HG03045 (cell line): Measurements from ENCODE around the gene TMEM127.
"Not testable (repeated sequence)": the region's sequence is repeated elsewhere in the genome, so short reads cannot be mapped to it uniquely, and the experiment has no call there.

Experiments
- ATAC-seq: cut with Tn5 transposase; IDR thresholded peaks from one replicate; pipeline ENCODE4 v1.9.1; 2021; ENCODE audit warnings: mild to moderate bottlenecking, moderate library complexity; ENCODE audit not compliant: unreplicated experiment

Gene TMEM127

DNA sequence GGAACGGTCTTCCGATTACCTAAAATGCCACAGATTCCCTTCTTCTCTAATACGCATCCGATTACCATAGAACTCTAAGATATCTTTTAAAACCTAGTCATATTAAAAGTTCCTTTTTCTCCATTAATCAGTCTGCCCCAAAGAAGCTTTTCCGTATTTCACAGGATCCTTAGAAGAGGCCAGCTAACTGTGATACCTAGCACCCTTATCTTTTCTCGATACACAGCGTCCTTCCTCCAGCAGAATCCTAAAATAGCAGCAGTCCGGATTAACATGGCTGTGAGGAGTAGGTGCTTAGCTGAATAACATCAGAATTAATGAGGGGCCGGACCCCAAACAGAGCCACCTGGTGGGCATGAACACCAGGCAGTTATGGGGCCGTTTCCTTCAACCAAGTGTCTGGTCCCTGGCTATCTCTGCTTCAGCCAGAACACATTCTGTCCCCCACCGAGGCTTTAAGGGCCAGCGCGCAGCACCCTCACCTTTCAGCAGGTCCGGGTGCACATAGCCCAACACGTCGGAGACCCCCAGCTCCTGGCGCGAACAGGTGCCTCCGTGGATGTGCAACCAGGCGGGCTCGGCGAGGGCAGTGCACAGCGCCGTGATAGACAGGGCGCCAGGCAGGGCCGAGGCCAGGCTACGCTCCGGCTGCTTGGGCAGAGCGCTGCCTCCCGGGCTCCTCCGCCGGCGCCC lies 995 bp downstream of the TMEM127 start:
- ATAC-seq = no peak

DNA sequence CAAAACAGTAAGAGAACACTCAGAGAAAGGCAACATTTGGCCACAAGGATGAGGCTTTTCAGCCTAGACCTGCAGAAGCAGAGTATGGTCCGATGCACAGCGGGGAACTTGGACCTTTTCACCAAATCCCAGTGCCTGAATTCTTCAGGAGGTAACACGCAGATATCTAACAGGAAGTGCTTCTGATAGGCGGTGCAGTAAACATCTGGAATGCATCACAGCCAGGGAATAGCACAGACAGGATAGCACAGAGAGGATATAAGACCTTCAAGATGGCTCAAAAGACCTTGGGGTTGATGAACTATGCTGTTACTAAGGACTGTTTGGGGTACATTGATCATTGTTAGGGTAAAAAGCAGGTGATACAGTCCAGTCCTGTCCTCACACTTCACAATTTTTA lies 1.7 kb downstream of the TMEM127 start:
- ATAC-seq = no peak

DNA sequence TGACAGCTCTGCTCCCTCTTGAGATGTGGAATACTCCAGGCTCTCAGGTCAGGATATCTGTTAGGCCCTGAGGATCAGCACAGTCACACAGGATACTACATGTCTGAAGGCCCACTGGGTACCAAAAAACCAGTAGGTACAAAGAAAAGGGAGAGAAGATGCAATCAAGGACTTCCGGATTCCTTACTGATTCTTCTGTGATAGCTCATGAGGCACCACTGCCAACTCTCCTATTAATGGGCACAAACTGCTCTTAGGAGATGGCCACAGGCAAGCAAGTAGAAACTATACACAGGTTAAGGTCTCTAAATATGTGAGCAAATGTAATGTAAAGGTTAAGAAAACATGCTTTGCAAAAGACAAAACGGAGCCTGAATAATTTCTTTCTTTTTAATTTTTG lies 3.5 kb downstream of the TMEM127 start:
- ATAC-seq = no peak

DNA sequence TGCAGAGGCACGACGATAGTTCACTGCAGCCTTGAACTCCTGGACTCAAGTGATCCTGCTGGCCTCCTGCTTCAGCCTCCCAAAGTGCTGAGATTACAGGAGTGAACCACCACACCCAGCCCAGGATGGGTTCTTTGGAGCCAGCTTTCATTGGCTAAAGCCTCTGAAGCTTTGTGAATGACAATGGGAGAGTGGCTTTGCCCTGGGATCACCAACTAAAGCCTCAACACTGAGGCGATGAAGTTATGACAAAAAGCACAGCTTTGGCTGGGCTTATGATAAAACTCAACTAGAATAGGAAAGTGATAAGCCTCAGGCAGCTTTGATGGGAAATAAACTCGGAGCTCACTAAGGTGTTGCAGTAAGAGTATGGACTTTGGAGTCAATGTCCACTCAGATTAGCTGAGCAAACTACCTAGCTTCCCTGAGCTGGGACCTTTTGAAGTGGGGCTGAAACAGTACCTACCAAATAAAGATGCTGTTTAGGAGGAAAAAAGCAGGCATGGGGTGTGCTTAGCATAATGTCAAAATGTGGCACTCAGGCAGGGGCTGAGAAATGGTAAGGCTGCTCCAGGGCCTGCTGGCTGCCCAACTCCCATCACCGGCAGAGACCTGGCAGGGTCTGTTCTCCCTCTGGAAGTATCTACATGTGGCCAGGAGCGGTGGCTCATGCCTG lies 4.3 kb downstream of the TMEM127 start:
- no peak for ATAC-seq

DNA sequence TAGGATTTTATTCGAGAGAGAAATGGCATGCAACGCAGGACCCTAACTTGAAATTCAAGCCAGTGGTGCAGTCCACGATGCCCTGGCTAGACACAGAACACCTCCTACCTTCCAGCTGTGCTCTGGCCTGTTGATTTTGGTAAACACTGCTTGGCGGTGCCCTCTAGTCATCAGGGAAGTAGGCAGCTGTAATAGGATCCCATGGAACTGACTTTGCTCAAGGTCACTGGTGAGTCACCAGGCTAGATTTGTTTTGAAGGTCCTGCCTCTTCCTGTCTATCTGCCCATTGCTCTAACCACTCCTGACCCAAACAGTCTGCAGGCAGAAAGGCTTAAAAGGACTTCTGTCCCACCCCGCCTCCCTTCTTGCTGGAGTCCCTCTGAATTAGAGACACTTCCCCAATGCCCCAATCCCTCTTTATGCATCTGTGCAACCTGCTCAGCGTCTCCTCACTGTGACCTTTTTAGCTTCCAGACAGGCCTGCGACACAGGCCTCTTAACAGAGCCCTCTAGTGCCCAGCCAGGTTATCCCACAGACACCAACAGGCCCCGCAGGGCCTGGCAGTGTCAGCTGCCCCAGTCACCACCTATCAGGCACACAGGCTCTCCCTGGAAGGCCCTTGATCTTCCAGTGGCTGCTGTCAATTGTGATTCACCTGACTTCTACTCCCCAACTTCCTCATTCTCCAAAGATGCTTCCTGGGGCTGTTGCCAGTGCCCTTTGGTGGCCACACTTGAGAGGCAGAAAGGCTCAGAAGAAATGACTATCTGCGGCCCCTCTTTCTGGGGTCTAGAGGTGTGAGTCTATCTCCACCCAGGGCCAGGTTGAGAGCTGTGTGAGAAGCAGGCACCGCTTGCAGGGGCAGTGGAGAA lies 5.2 kb downstream of the TMEM127 start:
- no peak for ATAC-seq

DNA sequence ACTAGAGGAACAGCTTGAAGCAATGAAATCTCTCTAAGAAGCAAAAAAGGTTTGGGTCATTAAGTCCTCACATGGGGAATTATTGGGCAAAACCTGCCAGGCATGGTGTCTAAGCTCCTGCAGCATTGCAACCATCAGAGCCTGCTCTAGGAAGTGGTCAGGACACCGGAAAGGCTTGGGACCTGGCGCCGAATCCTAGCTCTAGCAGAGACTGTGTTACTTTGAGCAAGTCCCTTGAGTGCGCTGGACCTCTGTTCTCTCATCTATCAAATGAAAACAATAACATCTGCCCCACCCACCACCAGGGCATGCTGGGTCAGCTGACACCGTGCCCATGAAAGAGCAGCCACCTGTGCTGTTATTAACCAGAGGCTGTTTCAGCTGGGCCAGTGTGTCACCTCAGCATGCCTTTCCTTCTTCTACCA lies 6.3 kb downstream of the TMEM127 start:
- ATAC-seq = no peak

DNA sequence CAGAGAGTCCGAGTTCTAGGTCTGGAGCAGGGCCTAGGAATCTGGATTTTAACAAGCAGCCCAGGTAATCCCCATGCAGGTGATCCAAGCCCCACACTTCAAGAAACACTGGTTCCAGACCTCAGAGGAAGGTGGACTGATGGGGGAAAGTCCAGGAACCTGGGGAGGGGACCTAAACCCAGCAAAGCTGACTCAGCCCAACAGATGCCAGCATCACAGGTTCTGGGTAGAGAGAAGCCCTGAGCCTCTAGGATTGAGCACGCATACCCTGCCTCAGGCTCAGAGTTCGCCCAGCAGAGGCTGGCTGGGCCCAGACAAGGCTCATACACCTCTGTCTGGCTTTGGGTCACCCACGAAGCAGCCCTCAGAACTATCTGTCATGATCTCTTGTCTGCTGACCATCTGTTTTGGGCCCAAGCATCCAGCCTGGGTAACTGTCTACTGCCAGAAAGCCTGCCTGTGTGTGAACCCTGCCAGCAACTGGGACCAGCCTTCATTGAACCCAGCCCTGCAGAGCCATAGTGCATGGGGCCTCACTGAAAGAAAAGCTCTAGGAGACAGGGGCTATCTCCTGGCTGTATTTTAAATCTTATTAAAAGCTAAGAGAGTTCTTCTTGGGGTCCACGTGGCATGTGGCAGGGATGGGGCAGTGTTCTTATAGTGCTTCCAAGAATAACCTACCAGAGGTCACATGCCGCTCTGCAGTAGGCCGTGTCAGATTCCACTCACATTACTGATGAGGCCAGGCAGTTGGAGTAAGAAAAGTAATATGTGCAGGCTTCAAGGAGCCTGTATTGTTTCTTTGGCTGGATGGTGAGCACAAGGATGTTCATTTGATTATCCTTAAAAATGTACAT lies 7.4 kb downstream of the TMEM127 start:
- no peak for ATAC-seq

DNA sequence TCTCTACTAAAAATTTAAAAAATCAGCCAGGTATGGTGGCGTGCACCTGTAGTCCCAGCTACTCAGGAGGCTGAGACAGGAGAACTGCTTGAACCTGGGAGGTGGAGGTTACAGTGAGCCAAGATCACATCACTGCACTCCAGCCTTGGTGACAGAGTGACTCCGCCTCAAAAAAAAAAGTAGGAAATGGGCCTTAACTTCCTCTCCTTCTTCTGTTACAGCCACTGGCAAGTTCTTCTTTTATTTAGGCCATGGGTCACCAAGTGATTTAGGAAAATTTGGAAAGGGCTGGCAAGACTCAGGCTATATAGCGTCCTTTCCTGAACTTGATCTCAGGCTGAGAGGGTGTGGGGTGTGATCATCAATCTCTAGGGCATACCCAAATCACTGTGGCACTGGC lies 8.1 kb downstream of the TMEM127 start:
- ATAC-seq = not testable (repeated sequence)

DNA sequence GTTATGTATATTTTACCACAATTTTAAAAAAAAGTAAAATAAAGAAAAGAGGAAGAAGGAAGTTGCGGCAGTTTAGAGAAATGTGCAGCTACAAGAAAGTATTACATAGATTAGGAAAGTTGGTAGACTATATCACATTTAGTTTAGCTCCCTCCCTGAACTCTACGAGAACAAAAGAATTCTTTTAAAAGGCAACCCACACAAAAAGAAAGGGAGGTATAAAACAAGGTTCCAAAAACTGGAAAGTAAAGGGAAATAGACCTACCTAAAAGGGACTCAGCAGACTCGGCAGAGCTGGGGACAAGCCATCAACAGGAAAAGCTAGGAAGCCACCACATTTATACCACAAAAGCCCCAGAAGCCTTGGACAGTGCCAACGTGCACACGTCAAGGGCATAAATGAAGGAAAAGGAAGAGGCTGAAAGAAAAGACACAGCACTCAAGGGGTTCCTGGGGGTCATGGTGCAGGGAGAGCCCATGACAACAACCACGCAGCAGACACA lies 9.1 kb downstream of the TMEM127 start:
- ATAC-seq = no peak

DNA sequence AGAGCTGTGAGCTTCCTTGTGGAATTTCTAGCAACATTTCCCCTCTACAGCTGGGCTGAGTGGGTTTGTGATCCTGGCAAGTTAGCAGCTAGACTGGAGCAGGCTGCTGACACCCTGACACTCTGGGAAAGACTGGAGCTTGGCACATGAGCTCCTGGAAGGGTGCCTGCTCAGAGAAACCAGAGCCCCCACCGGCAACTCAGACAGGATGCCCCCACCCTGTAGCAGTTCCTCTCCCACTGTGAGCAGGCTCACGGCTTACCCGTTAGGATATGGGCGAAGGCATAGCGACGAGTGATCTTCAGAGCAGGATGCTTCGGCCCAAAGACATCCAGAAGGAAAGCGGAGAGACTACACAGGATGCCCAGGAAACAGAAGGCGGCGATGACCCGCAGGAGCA lies 11.2 kb downstream of the TMEM127 start:
- no peak for ATAC-seq

DNA sequence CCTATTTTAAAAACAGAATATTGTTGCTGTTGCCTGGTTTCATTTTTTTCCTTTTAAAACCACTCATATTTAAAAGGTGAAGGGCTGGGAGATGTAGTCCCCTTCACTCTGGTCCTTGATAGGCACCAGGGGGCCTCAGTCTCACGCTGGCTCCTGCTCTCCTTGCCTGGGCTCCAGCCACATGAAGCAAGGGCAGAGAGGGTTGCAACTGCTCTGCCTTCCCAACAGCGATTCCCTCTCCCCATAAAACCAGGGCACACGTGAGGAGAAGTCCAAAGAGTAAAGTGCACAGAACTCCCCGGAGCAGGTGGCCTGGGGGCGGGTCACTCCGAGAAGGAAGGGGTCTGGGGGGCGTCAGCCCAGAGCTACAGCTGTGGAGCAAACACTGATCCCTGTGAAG lies 12.8 kb downstream of the TMEM127 start:
- ATAC-seq = no peak

DNA sequence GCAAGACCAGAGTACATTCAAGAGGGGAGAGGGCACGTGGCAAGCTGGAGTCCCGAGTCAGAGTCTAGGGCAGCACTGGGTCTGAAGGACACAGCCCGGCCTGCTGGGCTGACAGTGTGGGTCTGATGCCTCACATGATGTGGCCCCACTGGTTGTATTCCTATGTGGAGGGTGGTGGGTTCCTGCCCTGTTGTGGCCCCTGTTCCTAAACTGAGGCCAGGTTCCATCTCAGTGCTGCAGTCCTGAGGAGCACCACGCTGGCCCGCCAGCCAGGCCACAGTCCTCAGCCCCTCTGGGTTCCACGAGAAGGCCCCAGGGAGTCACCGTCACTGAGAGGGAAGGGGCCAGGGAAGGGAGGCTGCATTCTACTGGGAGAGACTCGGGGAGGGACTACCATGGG lies 13.3 kb downstream of the TMEM127 start:
- ATAC-seq = no peak

DNA sequence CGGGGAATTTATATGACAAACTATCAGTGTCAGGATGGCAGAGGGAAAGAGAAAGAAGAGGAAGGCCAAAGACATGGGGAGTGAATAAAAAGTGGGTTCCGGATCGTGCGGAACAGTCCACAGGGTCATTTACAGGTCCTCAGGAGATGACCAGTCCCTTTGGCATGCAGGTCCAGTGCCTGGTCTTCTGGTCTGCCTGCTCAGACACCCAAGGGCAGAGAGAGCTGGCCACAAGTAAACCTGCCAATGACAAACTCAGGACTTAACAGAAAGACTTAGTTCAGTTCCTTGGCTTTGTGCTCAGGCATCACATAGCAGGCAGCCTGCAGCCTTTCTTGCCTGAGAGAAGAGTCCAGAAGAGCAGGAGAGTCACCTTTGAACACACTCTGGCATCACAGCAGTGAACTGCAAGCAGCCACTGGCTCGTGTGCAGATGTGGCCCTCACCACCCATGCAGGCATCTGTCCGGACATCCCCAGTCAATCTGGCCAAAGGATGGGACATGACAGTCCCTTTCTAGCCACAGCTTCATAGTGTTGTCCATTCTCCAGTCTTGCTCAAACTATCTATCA lies 14.0 kb downstream of the TMEM127 start:
- no peak for ATAC-seq

DNA sequence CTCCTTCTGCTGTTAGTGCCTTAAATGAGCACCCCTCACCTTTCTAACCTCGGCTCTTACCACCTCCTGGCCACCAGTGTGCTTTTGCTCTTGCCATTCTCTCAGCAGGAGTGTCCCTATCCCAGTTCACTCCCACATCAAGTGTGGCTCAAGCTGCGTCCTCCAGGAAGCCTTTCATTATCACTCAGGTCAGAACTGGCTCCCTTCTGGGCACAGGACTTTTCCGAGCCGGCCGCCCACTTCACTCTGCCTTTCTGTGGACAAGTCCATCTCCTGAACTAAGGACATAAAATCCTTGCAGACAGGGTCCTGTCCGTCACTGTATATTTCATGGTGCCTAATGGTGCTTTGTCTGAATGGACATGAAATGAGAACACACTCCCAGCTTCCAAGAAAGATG lies 15.6 kb downstream of the TMEM127 start:
- ATAC-seq = no peak

DNA sequence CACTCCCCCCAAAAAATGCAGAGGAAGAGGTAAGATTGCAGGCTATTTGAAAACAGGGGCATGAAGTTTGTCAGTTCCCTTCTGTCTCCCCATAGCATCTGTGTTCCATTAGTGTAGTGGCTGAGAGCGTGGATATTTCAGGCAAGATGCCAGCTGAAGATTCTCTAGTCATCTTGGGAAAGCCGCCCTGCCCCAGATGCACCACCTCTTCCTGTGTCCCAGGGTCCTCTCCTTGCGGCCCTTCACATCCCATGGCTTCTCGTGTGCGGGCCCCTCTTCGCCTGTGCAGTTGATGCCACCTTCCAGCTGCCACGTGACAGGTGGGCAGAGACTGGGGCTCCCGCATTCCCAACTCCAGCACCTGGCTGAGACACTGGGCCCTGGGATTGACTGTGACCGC lies 16.1 kb downstream of the TMEM127 start:
- ATAC-seq = no peak

DNA sequence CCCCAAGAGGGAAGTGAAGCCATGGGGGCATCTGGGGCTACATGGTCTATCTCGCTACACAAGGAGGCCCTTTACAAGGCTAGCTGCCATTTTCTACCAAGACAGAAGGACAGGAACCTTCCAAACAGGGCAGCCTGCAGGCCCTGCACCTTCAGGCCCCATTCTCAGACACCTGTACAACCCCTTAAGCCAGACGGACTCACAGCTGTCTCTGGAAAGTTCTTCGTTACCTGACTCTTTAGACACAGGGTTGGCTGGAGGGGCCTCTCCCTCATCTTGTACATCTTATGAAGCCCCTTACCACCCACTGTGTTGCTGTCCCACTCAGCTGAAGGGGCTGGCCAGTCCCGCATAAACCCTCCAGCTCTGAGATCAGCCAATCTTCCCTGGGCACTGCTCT lies 17.2 kb downstream of the TMEM127 start:
- ATAC-seq = no peak

DNA sequence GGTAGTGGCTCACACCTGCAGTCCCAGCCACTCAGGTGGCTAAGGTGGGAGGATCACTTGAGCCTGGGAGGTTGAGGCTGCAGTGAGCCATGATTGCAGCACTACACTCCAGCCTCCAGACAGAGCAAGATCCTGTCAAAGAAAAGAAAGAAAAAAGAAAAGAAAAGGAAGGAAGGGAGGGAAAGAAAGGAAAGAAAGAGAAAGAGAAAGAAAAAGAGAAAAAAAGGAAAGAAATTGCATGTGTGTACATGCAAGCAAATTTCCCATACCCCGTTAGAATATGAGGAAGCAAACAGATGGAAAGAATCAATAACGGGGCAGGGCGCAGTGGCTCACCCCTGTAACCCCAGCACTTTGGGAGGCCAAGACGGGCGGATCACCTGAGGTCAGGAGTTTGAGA lies 17.9 kb downstream of the TMEM127 start:
- no peak for ATAC-seq

DNA sequence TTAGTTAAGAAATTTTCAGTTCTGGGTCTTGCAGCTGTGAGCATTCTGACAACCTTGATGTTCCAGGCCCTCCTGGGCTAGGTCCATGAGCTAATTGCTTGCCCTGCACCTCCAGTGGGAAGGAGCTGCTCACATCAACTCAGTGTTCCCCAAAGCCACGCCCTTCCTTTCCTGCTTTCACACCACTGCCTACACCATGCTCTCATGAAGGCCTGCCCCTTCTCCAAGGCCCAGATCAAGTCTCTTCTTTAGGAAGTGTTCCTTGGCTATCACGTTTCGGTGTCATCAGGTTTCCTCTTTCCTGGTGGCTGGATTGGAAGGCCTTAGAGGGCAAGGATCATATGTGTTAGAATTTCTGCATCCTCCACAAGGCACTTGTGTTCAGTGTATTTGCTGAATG lies 18.8 kb downstream of the TMEM127 start:
- no peak for ATAC-seq

DNA sequence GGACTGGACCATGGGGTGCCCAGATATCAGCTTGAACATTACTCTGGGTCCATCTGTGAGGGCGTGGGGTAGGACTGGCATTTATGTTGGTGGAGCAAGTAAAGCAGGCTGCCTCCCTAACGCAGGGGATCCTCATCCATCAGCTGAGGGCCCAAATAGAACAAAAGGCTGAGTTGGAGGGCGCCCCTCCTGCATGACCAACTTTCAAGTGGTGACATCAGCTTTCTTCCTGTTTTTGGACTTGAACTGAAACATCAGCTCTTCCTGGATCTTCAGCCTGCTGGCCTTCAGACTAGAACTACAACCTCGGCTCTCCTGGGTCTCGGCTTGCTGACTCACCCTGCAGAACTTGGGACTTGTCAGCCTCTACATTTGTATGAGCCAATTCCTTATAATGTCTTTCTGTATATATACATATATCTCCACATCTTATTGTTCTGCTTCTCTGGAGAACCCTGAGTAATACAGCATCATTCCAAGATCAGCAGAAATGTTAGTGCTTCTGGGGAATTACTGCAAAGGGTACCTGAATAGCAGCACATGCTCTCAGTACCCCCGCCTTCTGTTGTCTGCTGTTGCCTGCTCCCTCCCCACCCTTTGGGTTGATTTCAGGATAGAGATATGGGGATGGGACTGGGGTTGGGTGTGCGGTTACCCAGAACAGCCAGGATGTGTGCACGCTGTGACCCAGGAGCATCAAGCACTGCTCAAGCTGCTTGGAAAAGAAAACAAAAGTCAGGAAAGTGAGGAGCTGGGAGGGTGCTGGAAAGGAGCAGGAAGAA lies 20.0 kb downstream of the TMEM127 start:
- ATAC-seq = no peak

DNA sequence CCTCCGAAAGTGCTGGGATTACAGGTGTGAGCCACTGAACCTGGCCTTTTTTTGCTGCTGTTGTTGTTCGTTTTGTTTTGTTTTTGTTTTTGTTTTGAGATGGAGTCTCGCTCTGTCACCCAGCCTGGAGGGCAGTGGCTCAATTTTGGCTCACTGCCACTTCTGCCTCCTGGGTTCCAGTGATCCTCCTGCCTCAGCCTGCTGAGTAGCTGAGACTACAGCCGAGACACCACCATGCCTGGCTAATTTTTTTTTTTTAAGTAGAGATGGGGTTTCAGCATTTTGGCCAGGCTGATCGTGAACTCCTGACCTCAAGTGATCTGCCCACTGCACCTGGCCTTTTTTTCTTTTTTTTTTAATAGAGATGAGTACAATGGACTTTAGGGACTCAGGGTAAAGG lies 22.0 kb downstream of the TMEM127 start:
- ATAC-seq = no peak
